ENCODE results near the gene PML.

DNA sequence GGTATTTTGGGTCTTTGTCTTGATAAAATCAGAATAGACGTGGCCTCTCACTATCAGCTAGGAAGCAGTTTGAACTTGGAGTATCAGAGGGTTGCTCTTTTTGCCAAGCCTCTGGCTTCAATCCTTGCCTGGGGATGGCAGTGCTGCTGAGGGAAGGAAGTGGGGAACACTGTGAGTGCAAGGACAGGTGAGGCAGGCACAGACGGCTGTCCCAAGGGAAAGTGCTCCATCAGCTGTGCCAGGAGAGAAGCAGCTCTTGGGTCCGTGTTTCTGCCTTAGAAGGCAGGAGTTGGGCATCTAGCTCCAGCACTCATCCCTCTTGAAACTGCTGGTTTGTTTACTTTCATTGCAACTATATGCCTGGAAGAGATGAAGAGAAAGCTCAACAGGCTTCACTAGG, 33.2 kb downstream of the PML start:
- TF ChIP-seq, protein P1, sequence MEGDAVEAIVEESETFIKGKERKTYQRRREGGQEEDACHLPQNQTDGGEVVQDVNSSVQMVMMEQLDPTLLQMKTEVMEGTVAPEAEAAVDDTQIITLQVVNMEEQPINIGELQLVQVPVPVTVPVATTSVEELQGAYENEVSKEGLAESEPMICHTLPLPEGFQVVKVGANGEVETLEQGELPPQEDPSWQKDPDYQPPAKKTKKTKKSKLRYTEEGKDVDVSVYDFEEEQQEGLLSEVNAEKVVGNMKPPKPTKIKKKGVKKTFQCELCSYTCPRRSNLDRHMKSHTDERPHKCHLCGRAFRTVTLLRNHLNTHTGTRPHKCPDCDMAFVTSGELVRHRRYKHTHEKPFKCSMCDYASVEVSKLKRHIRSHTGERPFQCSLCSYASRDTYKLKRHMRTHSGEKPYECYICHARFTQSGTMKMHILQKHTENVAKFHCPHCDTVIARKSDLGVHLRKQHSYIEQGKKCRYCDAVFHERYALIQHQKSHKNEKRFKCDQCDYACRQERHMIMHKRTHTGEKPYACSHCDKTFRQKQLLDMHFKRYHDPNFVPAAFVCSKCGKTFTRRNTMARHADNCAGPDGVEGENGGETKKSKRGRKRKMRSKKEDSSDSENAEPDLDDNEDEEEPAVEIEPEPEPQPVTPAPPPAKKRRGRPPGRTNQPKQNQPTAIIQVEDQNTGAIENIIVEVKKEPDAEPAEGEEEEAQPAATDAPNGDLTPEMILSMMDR (IDR thresholded peaks at IDR 0.05), result no peak
- TF ChIP-seq EZH2phosphoT487 (IDR thresholded peaks at IDR 0.05; ENCODE audit: borderline replicate concordance, low read depth), result no peak
- TF ChIP-seq YY1 (IDR thresholded peaks at IDR 0.05; ENCODE audit: low read depth), result no peak
- TF ChIP-seq USF1 (IDR thresholded peaks at IDR 0.05; ENCODE audit: borderline replicate concordance, low read depth), result no peak
- TF ChIP-seq RFX5 (IDR thresholded peaks at IDR 0.05; ENCODE audit: low read length), result no peak
- no peak for TF ChIP-seq ZBTB33 (IDR thresholded peaks at IDR 0.05; ENCODE audit: borderline replicate concordance, low read depth)
- TF ChIP-seq RAD21 (IDR thresholded peaks at IDR 0.05; ENCODE audit: low read length), result no peak
- no peak for TF ChIP-seq EP300 (IDR thresholded peaks at IDR 0.05; ENCODE audit: borderline replicate concordance in 1 of 2, low read depth in 1 of 2, low read length in 1 of 2)
- TF ChIP-seq, protein P2, sequence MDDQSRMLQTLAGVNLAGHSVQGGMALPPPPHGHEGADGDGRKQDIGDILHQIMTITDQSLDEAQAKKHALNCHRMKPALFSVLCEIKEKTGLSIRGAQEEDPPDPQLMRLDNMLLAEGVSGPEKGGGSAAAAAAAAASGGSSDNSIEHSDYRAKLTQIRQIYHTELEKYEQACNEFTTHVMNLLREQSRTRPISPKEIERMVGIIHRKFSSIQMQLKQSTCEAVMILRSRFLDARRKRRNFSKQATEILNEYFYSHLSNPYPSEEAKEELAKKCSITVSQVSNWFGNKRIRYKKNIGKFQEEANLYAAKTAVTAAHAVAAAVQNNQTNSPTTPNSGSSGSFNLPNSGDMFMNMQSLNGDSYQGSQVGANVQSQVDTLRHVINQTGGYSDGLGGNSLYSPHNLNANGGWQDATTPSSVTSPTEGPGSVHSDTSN (IDR thresholded peaks at IDR 0.05), result no peak
- TF ChIP-seq, protein P3, sequence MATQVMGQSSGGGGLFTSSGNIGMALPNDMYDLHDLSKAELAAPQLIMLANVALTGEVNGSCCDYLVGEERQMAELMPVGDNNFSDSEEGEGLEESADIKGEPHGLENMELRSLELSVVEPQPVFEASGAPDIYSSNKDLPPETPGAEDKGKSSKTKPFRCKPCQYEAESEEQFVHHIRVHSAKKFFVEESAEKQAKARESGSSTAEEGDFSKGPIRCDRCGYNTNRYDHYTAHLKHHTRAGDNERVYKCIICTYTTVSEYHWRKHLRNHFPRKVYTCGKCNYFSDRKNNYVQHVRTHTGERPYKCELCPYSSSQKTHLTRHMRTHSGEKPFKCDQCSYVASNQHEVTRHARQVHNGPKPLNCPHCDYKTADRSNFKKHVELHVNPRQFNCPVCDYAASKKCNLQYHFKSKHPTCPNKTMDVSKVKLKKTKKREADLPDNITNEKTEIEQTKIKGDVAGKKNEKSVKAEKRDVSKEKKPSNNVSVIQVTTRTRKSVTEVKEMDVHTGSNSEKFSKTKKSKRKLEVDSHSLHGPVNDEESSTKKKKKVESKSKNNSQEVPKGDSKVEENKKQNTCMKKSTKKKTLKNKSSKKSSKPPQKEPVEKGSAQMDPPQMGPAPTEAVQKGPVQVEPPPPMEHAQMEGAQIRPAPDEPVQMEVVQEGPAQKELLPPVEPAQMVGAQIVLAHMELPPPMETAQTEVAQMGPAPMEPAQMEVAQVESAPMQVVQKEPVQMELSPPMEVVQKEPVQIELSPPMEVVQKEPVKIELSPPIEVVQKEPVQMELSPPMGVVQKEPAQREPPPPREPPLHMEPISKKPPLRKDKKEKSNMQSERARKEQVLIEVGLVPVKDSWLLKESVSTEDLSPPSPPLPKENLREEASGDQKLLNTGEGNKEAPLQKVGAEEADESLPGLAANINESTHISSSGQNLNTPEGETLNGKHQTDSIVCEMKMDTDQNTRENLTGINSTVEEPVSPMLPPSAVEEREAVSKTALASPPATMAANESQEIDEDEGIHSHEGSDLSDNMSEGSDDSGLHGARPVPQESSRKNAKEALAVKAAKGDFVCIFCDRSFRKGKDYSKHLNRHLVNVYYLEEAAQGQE (IDR thresholded peaks at IDR 0.05; ENCODE audit: low read depth, low read length), result no peak
- TF ChIP-seq TAF1 (IDR thresholded peaks at IDR 0.05; ENCODE audit: borderline replicate concordance, low read depth, low read length), result no peak
- no peak for TF ChIP-seq MAX (IDR thresholded peaks at IDR 0.05; ENCODE audit: low read depth)
- no peak for TF ChIP-seq ELF1 (IDR thresholded peaks at IDR 0.05)
- no peak for TF ChIP-seq RXRA (IDR thresholded peaks at IDR 0.05; ENCODE audit: borderline replicate concordance, low read depth)
